Stimulated activated CD4-positive, alpha-beta T cell treated with anti-CD3 and anti-CD28 coated beads, Interleukin-15, amount 100 ng/mL, for 48 hours (primary cell): ENCODE results near the gene CHRNB4.

Experiments
- DNase-seq, 2 donors: peaks; one replicate each; pipeline ENCODE4 v3.0.0-alpha.2; 2020; ENCODE audit warnings: low read depth in 2 of 2

CHRNB4 gene

DNA sequence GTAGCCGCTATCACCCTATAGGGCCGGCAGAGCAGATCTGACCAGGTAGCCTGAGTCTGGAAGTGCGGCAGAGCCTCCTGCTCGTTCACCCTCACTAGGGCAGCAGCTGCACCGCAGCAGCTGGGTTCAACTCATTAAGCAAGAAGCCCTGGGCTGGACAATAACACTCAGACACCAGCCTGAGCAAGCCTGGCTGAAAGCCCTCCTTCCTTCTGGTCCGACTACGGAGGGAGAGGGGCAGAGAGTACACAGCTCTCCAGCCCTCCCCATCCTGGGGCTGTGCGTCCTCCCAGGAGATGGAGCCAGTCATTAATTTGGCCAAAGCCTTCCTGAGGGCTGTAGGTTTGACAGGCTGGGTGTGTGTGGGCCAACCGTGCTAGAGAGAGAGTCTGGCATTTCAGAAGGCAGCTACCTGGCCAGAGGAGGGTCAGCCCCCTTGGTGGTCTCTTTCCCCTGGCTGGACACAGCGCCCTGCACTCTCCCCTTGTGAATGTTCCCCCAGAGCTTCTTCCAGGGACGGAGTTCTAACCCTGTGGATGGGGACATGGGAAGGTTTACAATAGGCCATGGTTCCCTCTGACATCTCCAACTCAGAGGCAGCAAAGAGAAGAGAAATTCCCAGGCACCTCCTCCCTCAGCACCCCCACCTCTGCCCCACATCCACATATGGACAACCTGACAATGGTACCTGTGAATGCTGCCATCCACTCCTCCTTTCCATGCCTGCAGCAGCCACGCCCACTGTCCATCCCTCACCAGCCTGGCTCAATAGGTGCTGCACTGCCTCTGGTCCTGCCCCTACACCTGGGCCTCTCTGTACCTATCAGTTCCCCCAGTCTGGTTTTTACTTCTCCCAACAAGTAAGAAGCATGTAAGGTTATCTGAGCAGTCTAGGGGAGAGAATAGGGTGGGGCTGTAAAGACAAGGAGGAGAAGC lies 6.5 kb downstream of the CHRNB4 start:
- no peak for DNase-seq

GRCh38 chr15:78633348-78633747 lies 7.7 kb downstream of the CHRNB4 start:
- no peak for DNase-seq

DNA sequence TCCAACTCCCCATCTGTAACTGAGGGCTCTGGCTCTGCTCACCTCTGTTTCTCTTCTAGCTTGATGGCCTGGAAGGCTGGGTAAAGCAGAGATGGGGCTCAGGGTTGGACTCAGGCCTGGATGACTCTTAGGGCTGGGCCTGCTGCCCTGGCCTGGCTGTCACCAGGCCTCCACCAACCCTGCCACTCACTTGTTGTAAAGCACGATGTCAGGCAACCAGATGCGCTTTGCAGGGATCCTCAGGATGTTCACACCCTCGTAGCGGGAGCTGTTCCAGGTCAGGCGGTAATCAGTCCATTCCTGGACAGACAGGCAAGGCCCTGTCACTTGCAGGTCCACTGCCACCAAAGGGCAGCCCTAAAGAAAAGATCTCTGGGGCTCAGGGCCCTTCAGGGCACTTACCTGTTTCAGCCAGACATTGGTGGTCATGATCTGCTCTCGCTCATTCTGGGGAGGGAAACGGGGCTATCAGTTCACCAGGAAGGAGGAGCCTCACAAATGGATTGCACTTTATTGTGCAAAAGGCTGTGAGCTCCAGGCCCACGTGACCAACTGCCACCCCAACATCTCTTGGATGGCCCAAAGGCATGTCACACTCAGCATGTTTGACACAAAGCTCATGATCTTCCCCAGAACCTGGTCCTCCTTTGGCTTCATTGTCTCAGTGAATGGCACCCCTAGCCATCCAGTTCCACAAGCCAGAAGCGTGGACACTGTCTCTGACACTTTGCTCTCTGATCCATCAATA lies 9.9 kb downstream of the CHRNB4 start:
- no peak for DNase-seq

DNA sequence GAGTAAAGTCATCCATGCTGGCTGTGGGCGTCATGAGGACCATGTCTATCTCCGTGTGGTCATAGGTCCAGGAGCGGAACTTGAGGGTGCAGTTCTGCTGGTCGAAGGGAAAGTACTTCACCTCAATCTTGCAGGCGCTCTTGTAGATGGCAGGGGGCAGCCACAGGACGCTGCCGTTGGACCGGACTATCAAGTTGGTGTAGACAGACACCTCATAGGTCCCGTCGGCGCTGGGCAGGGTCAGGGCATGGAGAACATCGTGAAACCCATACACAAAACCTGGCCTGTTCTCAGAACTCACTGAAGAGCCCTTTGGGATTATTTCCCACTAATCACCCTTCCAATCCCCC lies 11.3 kb downstream of the CHRNB4 start:
- DNase-seq = no peak

DNA sequence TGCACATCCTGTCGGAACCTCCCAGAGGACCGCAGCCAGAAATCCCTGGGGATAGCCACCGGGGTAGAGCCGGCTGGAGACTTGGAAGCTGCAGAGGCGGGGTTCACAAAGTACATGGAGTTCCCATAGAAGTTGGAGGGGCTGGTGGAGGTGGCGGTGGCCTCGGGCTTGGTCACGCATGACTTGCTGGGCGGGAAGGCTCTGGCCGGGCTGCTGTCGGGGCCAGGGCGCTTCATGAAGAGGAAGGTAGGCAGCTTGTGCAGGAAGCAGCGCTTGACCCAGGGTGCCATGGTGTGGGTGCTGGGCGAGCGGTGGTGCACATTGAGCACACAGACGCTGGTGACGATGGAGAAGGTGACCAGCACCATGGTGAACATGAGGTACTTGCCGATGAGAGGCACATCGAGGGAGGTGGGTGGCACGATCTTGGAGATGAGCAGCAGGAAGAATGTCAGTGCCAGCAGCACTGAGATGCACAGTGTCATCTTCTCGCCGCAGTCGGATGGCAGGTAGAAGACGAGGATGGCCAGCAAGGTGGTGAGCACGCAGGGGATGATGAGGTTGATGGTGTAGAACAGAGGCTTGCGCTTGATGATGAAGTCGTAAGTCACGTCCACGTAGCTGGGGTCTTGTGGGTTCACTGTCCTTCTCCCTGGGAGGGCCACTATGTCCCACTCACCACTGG lies 11.8 kb downstream of the CHRNB4 start:
- no peak for DNase-seq

DNA sequence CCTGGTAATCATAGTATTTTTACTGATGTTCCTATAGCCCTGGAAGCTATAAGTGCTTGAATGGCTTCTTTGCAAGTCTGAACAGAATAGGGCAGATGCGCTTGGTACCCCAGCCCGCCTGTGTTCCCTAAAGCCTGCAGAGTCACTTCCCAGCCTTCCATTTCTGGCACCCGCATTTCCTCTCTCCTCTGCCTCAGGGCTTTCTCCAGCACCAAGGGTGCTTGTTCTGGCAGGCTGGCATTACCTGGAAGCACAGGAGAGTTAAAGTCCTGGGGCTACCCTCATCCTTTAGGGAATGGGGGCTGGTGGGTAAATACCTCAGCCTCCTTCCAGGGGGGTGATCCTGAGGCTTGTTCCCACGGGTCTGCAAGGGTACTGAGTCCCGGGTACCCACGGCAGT lies 12.8 kb downstream of the CHRNB4 start:
- DNase-seq = no peak

DNA sequence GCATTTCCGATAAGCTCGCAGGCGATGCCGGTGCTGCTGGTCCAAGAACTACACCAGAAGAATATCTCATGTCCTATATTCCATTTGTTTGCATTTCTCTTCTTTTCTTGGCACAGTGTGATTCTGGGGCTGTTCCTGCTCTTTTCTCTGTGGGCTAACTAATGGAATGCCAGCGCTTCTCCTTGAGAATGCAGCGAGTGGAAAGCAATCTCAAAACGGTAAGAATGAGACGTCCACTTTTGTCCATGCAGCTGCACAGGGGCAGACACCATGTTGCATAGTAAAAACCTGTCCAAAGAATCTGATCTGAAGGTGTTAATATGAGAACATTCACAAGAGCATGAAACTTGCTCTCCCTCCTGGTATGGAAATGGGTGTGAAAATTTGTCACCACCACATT lies 13.7 kb downstream of the CHRNB4 start:
- no peak for DNase-seq

- no peak for DNase-seq
These were observed 14.5 kb downstream of the CHRNB4 start for GRCh38 chr15:78626381-78626995.

DNA sequence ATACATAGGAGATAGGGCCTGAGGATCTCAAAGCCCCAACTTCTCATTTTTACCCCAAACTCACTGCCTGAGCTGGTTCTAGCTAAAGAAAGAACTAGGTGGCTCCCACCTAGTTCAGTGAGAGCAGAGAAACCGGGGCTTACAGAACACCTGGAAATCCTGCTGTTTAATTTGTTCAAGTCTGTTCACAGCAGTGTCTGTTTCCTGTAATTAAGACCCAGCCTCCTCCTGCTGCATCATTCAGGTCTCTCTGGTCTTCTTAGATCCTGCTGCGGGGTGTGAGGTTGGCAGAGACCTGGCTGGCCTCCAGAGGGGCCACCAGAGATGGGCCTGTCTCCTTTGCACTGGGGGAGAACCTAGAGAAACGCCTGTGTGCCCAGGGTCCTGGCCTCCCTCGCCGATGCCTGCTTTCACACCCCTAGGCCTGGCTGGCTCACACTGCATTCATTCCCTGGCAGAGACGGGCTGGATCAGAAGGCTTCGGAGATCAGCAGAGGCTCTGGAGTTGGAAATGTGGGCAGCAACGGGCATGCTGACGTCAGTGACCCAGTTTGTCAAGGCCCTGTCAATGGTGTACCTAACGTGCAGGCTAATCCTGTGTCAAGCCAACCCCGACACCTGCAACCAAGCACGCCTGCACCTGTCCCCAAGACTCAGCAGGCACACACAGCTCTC lies 15.3 kb downstream of the CHRNB4 start:
- DNase-seq = no peak

DNA sequence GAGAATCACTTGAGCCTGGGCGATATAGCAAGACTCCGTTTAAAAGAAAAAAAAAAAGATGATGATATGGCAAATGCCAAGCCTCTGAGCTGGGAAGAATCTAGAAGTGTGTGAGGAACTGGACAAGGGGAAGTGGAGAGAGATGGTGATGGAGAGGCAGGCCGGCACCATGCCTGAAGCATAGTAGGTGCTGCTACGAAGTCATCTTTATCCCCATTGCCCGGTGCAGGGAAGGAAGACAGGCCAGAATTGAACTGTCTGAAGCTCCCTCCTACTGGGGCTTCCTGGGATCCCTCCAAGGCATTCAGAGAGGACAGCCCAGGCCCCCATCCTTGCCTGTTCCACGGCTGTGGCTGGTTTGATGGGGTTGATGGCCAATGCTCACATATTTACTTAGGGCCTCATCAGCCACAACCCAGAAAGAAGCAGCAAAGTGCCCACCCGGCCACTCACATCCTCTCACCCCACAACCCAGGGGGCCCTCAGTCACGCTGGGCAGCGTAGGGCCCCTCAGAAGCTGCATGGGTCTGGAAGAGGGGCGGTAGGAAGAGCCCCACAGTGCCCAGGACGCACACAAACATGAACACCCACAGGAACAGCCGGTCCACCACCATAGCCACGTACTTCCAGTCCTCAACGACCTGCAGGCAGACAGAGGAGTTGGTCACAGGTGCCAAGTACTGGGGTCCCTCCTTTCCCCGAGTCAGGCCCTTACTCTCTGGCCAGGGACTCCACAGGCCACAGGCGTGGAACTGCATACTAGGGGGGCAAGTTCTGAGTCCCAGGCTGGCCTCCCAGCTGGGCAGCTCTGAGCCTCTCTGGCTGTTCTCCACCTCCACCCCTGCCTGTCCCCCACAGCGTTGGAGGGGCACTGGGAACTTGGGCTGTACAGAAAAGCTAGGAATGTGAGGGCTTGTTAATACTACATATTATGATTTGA lies 16.1 kb downstream of the CHRNB4 start:
- DNase-seq = no peak

GRCh38 chr15:78623786-78624497 lies 17.1 kb downstream of the CHRNB4 start:
- no peak for DNase-seq

DNA sequence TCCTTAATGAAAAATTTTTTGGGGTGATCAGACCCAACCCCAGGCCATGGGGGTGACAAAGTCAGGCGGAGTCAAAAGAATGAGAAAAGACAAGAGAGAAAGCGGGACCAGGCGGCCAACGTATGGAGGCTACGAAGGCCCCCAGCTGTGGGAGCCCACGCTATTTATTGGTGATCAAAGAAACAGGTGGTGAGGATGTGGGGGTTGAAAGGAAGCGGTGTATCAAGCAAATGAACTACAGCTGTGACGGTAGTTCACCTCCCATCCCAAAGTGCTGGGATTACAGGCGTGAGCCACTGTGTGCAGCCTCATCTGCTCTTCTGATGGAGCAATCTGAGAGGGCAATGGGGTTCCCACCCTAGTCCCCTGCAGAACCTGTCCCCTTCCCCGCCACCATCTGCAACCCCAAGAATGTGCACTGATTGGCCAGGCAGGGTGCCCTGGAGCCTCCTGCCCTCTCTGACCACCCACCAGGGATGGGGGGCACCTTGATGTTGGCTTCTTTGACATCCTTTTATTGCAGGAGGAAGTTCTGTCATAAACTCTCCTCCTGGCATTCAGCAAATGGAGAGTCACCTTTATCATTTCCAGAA lies 19.1 kb downstream of the CHRNB4 start:
- DNase-seq = no peak

DNA sequence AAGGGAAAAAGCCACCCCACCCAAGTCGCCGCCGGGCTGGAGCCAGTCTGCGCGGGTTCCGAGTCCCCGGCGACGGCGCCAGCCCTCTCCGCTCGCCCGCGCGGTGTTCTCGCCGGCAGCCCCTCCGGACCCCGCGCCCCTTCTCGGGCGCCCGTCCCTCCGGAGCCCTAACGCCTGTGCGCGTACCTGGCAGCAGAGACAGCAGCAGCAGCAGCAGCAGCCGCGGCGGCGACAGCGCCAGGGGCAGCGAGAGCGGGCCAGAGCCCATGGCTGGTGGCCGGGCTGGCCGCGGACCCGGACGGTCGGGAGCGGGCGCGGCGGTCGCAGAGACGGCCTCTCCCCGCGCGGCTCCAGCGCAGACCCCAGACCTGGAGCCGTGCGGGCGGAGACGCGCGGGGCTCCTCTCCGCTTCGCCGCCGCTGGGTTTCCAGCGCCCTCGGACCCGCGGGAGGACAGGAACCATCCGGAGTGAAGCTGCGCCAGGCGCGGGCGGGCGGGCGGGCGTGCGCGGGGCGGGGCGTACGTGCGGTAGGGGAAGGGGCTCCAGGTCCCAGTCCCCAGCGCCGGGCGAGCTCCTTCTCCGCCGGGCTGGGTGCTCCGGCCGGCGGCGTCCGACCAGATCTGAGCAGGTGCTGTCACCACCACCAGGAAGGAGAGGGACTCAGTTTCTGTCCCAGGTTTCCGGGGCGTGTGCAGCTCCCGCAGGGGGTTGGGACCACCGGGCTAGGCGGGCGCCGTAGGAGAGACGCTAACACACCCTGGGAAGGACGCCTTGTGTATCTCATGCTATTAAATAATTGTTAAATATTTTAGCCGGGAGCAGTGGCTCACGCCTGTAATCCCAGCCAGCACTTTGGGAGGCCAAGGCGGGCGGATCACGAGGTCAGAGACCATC lies 20.2 kb downstream of the CHRNB4 start, which contains the start of gene CHRNA3:
Gene CHRNA3, minus strand, starts transcription at position 470 of the 895 bp plus-strand sequence. Its CDS starts 202 bp downstream, at position 268.
- DNase-seq = no peak

DNA sequence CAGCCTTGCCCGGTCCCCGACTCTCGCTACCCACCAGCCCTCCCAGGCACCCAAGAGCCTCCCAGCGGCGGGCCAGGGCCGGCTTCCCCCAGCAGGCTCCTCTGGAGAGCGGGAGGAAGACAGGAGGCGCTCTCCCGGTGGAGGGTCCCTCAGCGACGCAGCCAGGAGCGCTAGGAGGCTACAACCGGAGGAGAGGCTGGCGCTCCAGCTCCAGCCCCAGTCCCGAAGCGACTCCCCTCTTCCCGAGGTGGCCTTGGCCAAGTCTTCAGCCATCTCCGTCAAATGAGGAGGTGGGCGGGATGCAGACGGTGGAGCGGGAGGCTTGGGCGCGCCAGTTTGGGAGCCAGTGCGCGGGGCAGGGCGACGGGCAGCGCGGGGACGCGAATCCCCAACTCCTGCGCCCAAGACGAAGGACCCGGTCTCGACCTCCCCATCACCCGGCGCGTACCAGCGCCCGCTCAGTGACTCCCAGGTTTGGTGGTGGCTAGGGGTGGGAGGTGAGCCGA lies 20.9 kb downstream of the CHRNB4 start:
- DNase-seq = no peak

DNA sequence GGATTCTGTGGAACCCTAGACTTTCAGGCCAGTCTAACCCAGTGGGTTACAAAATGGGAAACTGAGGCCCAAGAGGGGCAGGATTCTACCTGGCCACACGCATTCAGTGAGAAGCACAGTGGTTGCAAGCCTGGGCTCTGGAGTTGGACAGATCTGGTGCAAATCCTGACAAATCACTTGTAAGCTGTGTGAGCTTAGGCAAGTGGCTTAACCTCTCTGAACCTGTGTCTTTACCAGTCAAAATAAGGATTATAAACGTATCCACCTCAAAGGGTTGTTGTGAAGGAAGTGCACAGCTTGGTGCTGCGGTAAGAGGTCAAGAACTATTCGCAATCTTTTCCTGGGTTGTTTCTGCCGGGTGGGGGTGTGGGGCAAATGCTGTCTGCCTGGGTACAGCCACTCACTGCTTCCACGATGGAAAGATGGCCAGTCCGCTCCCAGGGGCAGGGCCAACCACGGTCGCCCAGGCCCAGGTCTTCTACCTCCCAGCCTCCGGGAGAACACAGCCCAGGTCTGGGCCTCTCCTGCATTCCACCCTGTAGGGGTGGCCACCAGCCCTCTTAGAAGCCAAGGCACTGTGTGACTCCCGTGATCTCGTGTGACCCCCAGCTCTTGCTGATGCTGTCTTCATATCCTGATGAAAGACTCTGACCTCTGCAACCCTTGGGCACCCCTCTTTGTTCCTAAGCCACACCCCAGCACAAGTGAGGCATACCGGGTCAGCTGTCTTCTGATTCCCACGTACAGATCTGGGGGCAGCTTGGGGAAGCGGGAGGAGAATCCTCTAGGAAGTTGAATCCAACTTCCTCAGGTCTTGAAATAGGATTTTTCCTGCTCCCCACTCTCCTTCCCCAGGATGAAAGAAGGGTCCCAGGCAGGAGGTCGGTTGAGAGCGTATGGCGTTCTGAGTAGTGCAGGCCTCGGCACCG lies 21.7 kb downstream of the CHRNB4 start:
- no peak for DNase-seq

DNA sequence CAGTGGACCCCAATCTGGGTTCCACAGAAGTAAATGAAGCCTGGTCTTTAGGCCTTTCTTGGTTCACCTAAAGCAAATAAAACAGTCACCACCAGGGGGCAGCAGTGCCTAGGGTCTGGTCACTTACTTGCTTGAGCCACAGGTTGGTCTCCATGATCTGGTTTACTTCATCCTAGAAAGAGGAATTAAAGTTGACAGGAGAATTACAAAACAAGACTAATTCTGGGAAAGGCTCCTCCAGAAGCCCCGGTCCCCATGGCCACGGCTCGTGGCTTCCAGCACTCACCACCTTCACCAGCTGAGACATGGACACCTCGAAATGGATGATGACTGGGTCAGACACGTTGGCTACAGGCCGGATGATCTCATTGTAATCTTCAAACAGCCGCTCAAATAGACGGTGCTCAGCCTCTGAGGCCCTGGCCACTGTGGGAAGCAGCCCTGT lies 22.5 kb downstream of the CHRNB4 start:
- DNase-seq = peak; percentile 70 to 77

DNA sequence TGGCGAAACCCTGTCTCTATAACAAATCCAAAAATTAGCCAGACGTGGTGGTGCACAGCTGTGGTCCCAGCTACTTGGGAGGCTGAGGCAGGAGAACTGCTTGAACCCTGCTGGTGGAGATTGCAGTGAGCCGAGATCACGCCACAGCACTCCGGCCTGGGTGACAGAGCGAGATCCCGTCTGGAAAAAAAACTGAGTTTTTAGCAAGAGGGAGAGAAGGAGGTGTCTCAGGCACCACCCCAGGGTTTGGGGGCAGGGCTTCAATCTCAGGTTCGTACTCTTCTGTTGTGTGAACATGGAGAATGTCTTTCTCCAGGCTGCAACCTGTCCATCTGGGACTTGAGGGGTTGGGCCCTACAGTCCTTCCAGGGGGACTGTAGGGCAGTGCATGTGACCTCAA lies 22.9 kb downstream of the CHRNB4 start:
- no peak for DNase-seq
